GM19099 (cell line): Measurements from ENCODE around the gene POLR2L.

Source experiments
- POLR2A ChIP-seq: IDR thresholded peaks from 3 replicates; pipeline ENCODE4 v1.6.1; 2011; ENCODE audit warnings: low read depth; ENCODE audit not compliant: insufficient read length; ENCODE audit errors: extremely low read depth

The POLR2L gene

GRCh38 chr11:831118-831864, 11.0 kb downstream of the POLR2L start:
- no peak for TF ChIP-seq POLR2A

GRCh38 chr11:830295-831117, 11.8 kb downstream of the POLR2L start:
- no peak for TF ChIP-seq POLR2A

GRCh38 chr11:829847-830294, 12.5 kb downstream of the POLR2L start:
- no peak for TF ChIP-seq POLR2A

GRCh38 chr11:829176-829846, 13.0 kb downstream of the POLR2L start:
- no peak for TF ChIP-seq POLR2A

- TF ChIP-seq POLR2A = no peak
Observed at GRCh38 chr11:828506-829175, 13.7 kb downstream of the POLR2L start.

GRCh38 chr11:827897-828192, 14.5 kb downstream of the POLR2L start, which contains the start of gene CRACR2B:
Gene CRACR2B (plus strand): TSS chr11:827919. CDS start chr11:828608, 689 bp downstream.
- no peak for TF ChIP-seq POLR2A

GRCh38 chr11:827146-827896, 15.0 kb downstream of the POLR2L start:
- TF ChIP-seq POLR2A = peak; percentile 27

- no peak for TF ChIP-seq POLR2A
Observed at GRCh38 chr11:826836-827145, 15.5 kb downstream of the POLR2L start.

GRCh38 chr11:826227-826621, 16.1 kb downstream of the POLR2L start:
- TF ChIP-seq POLR2A = no peak

- no peak for TF ChIP-seq POLR2A
Observed at GRCh38 chr11:825366-826226, 16.7 kb downstream of the POLR2L start.

GRCh38 chr11:824942-825341, 17.4 kb downstream of the POLR2L start:
- TF ChIP-seq POLR2A = no peak

- no peak for TF ChIP-seq POLR2A
Observed at GRCh38 chr11:824292-824880, 17.9 kb downstream of the POLR2L start.
